K562 (cell line): Measurements from ENCODE around the gene HSF5. TPM values are rescaled to one million over a fixed set of nuclear protein-coding genes. Genes with fewer than 3 reads are reported as not detected.

Experiments
- ATAC-seq: fragments of 200-7000 bp; cut with Tn5 transposase; 3 replicates; pipeline ENCODE4 v1.9.1; 2020; ENCODE audit warnings: moderate library complexity
- BruUV-seq: library from RNA; stranded (reverse); fragments of 400-500 nt; replicated peaks from 2 replicates; lab custom pipeline; 2021; lab: Mats Ljungman, UMichigan
- CTCF ChIA-PET: fragments of 300-600 bp; formaldehyde crosslinking; extraction: SDS; loops from one replicate; lab custom pipeline; 2021; ENCODE audit warnings: low intra/inter-chr PET ratio; lab: Yijun Ruan, JAX
- POLR2A ChIA-PET: fragments of 300-600, 350-650 bp; sonication (Branson Sonifier 250); formaldehyde crosslinking; extraction: SDS; loops from one replicate; lab custom pipeline; 2021; ENCODE audit warnings: antibody characterized with exemption, inconsistent platforms; lab: Yijun Ruan, JAX
- DNase-seq, 4 experiments: peaks; one replicate each; pipeline versions ENCODE4 v3.0.0 to v3.0.0-alpha.2; 2011 to 2018; ENCODE audit warnings: low spot score in 3 of 4, mixed read lengths in 3 of 4; ENCODE audit errors: extremely low read depth in 1 of 4
- FAIRE-seq: peaks from 2 replicates; lab custom pipeline; 2011; peaks lifted over from hg19 to GRCh38; lab: Jason Lieb, UNC
- H2AFZ ChIP-seq: 2 replicates; pipeline ENCODE4 v1.6.0; 2011; ENCODE audit warnings: low read depth, low read length, control low read depth, inconsistent platforms
- H3K27ac ChIP-seq: fragments of 200-600 bp; 3 replicates; pipeline ENCODE4 v1.8.0; 2011; ENCODE audit warnings: low read depth, mild to moderate bottlenecking, control low read depth, inconsistent platforms, low read length, moderate library complexity, mixed read lengths; ENCODE audit errors: extremely low read depth
- H3K27me3 ChIP-seq, 2 experiments: fragments of 300-600 bp in 1 of 2; 2 replicates in 1 of 2; 3 replicates in 1 of 2; pipeline versions ENCODE4 v1.6.0 to v1.8.0; 2011; ENCODE audit warnings: inconsistent platforms in 2 of 2, low read length in 2 of 2, mild to moderate bottlenecking in 1 of 2, mixed read lengths in 1 of 2, moderate library complexity in 1 of 2; ENCODE audit not compliant: control insufficient read depth in 2 of 2, insufficient read depth in 2 of 2
- H3K36me3 ChIP-seq: fragments of 300-600 bp; 3 replicates; pipeline ENCODE4 v1.8.0; 2011; ENCODE audit warnings: mild to moderate bottlenecking, low read length, inconsistent platforms; ENCODE audit not compliant: control insufficient read depth, insufficient read depth
- H3K4me1 ChIP-seq, 2 experiments: fragments of 200-600 bp in 1 of 2; replicated peaks in 1 of 2; 2 replicates in 1 of 2; 3 replicates in 1 of 2; pipeline versions ENCODE4 v1.5.1 to v1.8.0; 2011; ENCODE audit warnings: inconsistent platforms in 2 of 2, low read length in 2 of 2, mild to moderate bottlenecking in 1 of 2, mixed read lengths in 1 of 2, moderate library complexity in 1 of 2; ENCODE audit not compliant: control insufficient read depth in 2 of 2, insufficient read depth in 2 of 2
- H3K4me2 ChIP-seq: 2 replicates; pipeline ENCODE4 v1.6.1; 2011; ENCODE audit warnings: low read length, control low read depth, inconsistent platforms, mixed read lengths; ENCODE audit not compliant: insufficient read depth
- H3K4me3 ChIP-seq: fragments of 200-600 bp; sonication (generic), shearing (Covaris generic); 2 replicates; pipeline ENCODE4 v1.5.1; 2016; ENCODE audit warnings: control low read depth, inconsistent platforms
- H3K79me2 ChIP-seq: fragments of 200-600 bp; 3 replicates; pipeline ENCODE4 v1.8.0; 2011; ENCODE audit warnings: low read length, inconsistent platforms; ENCODE audit not compliant: control insufficient read depth, insufficient read depth
- H3K9ac ChIP-seq, 2 experiments: 2 replicates each; pipeline versions ENCODE4 v1.6.0 to v1.6.1; 2011; ENCODE audit warnings: low read depth in 2 of 2, low read length in 2 of 2, control low read depth in 1 of 2, inconsistent platforms in 1 of 2, mild to moderate bottlenecking in 1 of 2, mixed read lengths in 1 of 2; ENCODE audit not compliant: insufficient read depth in 1 of 2
- H3K9me1 ChIP-seq: one replicate; pipeline ENCODE4 v1.6.0; 2011; ENCODE audit warnings: inconsistent platforms, mild to moderate bottlenecking, low read length, moderate library complexity; ENCODE audit not compliant: control insufficient read depth, insufficient read depth
- H3K9me3 ChIP-seq: replicated peaks from 2 replicates; pipeline ENCODE4 v1.5.1; 2011; ENCODE audit warnings: low read depth, low read length, inconsistent platforms; ENCODE audit not compliant: control insufficient read depth, insufficient read depth
- H4K20me1 ChIP-seq: replicated peaks from 2 replicates; pipeline ENCODE4 v1.6.1; 2011; ENCODE audit warnings: low read length, inconsistent platforms, mixed read lengths; ENCODE audit not compliant: control insufficient read depth, insufficient read depth
- FOXP1 ChIP-seq: sonication (generic); formaldehyde crosslinking; IDR thresholded peaks from 2 replicates; pipeline ENCODE4 v1.8.0; 2022; ENCODE audit warnings: mild to moderate bottlenecking, missing genetic modification reagents
- HDGF ChIP-seq: fragments of 450-650 bp; IDR thresholded peaks from 2 replicates; pipeline ENCODE4 v1.6.1; 2016
- HNRNPL ChIP-seq: fragments of 200-400 bp; formaldehyde crosslinking; IDR thresholded peaks from 2 replicates; pipeline ENCODE4 v1.6.1; 2017; ENCODE audit warnings: low read depth, mild to moderate bottlenecking, low read length
- NFE2L1 ChIP-seq: fragments of 450-650 bp; IDR thresholded peaks from 2 replicates; pipeline ENCODE4 v1.6.1; 2016; ENCODE audit warnings: missing genetic modification characterization, low read depth, mild to moderate bottlenecking, missing compliant biosample characterization, moderate library complexity, borderline replicate concordance
- NR2C1 ChIP-seq, 2 experiments: fragments of 450-650 bp; IDR thresholded peaks; 2 replicates each; pipeline ENCODE4 v1.6.1; 2017; ENCODE audit warnings: mild to moderate bottlenecking in 2 of 2, antibody characterized with exemption in 1 of 2, inconsistent platforms in 1 of 2, missing compliant biosample characterization in 1 of 2, missing genetic modification characterization in 1 of 2
- TCF7L2 ChIP-seq: fragments of 150-350 bp; IDR thresholded peaks from 2 replicates; pipeline ENCODE4 v1.6.1; 2016; ENCODE audit warnings: low read depth, mild to moderate bottlenecking, low read length, moderate library complexity
- WGBS: fragments of 100-300 bp; shearing (Covaris generic); methylation state at CpG from one replicate; pipeline ENCODE4 v1.1.6; 2016; ENCODE audit warnings: low coverage, mixed read lengths; ENCODE audit not compliant: insufficient coverage; ENCODE audit errors: missing lambda C conversion rate; 5-methylcytosine and 5-hydroxymethylcytosine counted together
- in situ Hi-C: fragments of 300-500 bp; cut with MboI; formaldehyde crosslinking; loops from 4 replicates; pipeline ENCODE4 v1.15.0; 2018; ENCODE audit warnings: inconsistent platforms, mixed read lengths
- intact Hi-C: fragments of 100-400 bp; cut with micrococcal nuclease; formaldehyde crosslinking; loops from 2 replicates; pipeline ENCODE4 v1.14.2; 2022
- polyA plus RNA-seq, 8 experiments: library from polyadenylated mRNA; depleted of rRNA in 4 of 8; stranded (reverse) in 5 of 8; unstranded in 3 of 8; fragments of >200 nt; fragmentation: Nextera tagmentation in 2 of 8; fragmentation: Illumina TruSeq in 1 of 8; extraction: Ambion mirVana in 2 of 8; extraction: Trizol in 1 of 8; gene quantifications; 2 replicates each; pipeline versions ENCODE4 v1.2.1 to v1.2.3, GENCODE V29; 2011 to 2014; ENCODE audit warnings: inconsistent platforms in 1 of 8, missing spikeins in 1 of 8
- total RNA-seq, 7 experiments: library from RNA; depleted of rRNA in 6 of 7; stranded (reverse); fragments of >200 nt in 6 of 7; fragmentation: Illumina TruSeq in 2 of 7; extraction: Trizol in 2 of 7; gene quantifications; 2 replicates each; pipeline versions ENCODE4 v1.2.1 to v1.2.3, GENCODE V29; 2011 to 2021; ENCODE audit warnings: low replicate concordance in 1 of 7
- TF ChIP-seq, protein P1 (sequence below): fragments of 250-450 bp; sonication (Bioruptor Pico); IDR thresholded peaks from 2 replicates; pipeline ENCODE4 v1.5.0; 2020; ENCODE audit warnings: mild to moderate bottlenecking, borderline replicate concordance
- TF ChIP-seq, protein P2 (sequence below): fragments of 450-650 bp; formaldehyde crosslinking; IDR thresholded peaks from 2 replicates; pipeline ENCODE4 v1.4.0; 2022; ENCODE audit warnings: missing genetic modification characterization
- TF ChIP-seq, protein P3 (sequence below): fragments of 250-450 bp; sonication (Bioruptor Pico); IDR thresholded peaks from 2 replicates; pipeline ENCODE4 v1.8.0; 2021; ENCODE audit warnings: mild to moderate bottlenecking, moderate library complexity

Gene HSF5
- total and polyA plus RNA-seq, 9 of the 15 experiments (the other 6 are each of a cell fraction or from before 2014, with no cell fraction given), result 0.04 TPM; not detected in 8

DNA sequence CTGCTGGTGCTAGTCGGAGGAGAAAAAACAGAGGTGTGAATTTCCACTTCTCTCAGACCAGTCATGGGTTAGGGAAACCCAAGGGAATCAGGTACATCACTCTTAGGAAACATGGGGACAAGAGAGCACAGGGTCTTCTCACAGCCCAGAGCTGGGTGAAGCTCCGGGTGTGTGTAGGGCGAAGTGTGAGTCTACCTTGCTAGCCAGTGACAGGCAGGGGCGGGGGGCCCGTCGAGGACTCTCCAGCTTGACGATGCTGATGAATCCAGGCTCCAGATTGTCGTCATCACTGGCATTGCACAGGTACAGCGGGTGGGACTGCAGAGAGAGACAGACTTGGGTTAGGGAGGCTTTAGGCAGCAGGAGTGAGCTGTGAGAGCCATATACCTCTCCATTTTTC lies 117.5 kb downstream of the HSF5 start:
- TF ChIP-seq TCF7L2 (no peak), NFE2L1 (tag) (no peak), FOXP1 (CRISPR knock-in tag) (no peak), HDGF (no peak), HNRNPL (no peak), NR2C1 (IDR thresholded peaks at IDR 0.05) (no peak), NR2C1 (tag; IDR thresholded peaks at IDR 0.05) (no peak)
- TF ChIP-seq, protein P1, sequence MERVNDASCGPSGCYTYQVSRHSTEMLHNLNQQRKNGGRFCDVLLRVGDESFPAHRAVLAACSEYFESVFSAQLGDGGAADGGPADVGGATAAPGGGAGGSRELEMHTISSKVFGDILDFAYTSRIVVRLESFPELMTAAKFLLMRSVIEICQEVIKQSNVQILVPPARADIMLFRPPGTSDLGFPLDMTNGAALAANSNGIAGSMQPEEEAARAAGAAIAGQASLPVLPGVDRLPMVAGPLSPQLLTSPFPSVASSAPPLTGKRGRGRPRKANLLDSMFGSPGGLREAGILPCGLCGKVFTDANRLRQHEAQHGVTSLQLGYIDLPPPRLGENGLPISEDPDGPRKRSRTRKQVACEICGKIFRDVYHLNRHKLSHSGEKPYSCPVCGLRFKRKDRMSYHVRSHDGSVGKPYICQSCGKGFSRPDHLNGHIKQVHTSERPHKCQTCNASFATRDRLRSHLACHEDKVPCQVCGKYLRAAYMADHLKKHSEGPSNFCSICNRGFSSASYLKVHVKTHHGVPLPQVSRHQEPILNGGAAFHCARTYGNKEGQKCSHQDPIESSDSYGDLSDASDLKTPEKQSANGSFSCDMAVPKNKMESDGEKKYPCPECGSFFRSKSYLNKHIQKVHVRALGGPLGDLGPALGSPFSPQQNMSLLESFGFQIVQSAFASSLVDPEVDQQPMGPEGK, result no peak
- TF ChIP-seq, protein P2, sequence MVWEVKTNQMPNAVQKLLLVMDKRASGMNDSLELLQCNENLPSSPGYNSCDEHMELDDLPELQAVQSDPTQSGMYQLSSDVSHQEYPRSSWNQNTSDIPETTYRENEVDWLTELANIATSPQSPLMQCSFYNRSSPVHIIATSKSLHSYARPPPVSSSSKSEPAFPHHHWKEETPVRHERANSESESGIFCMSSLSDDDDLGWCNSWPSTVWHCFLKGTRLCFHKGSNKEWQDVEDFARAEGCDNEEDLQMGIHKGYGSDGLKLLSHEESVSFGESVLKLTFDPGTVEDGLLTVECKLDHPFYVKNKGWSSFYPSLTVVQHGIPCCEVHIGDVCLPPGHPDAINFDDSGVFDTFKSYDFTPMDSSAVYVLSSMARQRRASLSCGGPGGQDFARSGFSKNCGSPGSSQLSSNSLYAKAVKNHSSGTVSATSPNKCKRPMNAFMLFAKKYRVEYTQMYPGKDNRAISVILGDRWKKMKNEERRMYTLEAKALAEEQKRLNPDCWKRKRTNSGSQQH (CRISPR knock-in tag), result no peak
- TF ChIP-seq, protein P3, sequence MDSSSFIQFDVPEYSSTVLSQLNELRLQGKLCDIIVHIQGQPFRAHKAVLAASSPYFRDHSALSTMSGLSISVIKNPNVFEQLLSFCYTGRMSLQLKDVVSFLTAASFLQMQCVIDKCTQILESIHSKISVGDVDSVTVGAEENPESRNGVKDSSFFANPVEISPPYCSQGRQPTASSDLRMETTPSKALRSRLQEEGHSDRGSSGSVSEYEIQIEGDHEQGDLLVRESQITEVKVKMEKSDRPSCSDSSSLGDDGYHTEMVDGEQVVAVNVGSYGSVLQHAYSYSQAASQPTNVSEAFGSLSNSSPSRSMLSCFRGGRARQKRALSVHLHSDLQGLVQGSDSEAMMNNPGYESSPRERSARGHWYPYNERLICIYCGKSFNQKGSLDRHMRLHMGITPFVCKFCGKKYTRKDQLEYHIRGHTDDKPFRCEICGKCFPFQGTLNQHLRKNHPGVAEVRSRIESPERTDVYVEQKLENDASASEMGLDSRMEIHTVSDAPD, result no peak
- intact Hi-C loops, result no loop called here
- ATAC-seq (no peak), DNase-seq (no peak), FAIRE-seq (no peak)
- Histone ChIP-seq H3K4me1 (peaks cover 12 to 17% of the 10 kb centered on the region in 2 experiments; a peak in 4 of 5 replicates), H3K4me2 (no peak overlapping the region), H3K9me3 (no peaks in the 10 kb centered on the region), H3K36me3 (no peaks in the 10 kb centered on the region), H2AFZ (no peak overlapping the region), H4K20me1 (no peaks in the 10 kb centered on the region), H3K27me3 (no peaks in the 10 kb centered on the region), H3K79me2 (no peaks in the 10 kb centered on the region), H3K9ac (0 out of 4 replicates have a peak overlapping the region, but pooled peaks of 1 of the 2 experiments have one; percentile 32), H3K27ac (no peak overlapping the region), H3K9me1 (no peaks in the 10 kb centered on the region), H3K4me3 (no peak overlapping the region)
- CTCF ChIA-PET, result no interaction called here
- 47% methylated on average over 9 of the region's 9 CpGs for WGBS
- no TSS peak for BruUV-seq
- POLR2A ChIA-PET, result interaction anchor here (0.9 kb wide), 1 partner anchor 11 kb away, joined by 3 read pairs; no protein-coding TSS in a partner anchor
- in situ Hi-C loops, result no loop called here
